NT2/D1 (cell line): Measurements from ENCODE around the gene HAPLN2.

Experiments used
- YY1 ChIP-seq: IDR thresholded peaks from 2 replicates; pipeline ENCODE4 v1.6.1; 2011; ENCODE audit not compliant: insufficient read length, insufficient read depth
- ZNF274 ChIP-seq: IDR thresholded peaks from 2 replicates; pipeline ENCODE4 v1.6.1; 2011; ENCODE audit warnings: mild to moderate bottlenecking, low read depth, low read length

DNA sequence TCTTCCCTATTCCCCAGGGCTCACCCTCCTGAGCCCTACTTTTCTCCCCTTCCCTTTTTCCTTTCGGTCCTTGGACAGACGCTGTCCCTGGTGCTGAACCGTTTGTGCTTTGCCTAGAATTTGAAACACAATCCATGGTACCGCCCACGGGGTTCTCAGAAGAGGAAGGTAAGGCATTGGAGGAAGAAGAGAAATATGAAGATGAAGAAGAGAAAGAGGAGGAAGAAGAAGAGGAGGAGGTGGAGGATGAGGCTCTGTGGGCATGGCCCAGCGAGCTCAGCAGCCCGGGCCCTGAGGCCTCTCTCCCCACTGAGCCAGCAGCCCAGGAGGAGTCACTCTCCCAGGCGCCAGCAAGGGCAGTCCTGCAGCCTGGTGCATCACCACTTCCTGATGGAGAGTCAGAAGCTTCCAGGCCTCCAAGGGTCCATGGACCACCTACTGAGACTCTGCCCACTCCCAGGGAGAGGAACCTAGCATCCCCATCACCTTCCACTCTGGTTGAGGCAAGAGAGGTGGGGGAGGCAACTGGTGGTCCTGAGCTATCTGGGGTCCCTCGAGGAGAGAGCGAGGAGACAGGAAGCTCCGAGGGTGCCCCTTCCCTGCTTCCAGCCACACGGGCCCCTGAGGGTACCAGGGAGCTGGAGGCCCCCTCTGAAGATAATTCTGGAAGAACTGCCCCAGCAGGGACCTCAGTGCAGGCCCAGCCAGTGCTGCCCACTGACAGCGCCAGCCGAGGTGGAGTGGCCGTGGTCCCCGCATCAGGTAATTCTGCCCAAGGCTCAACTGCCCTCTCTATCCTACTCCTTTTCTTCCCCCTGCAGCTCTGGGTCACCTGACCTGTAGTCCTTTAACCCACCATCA is 33.1 kb downstream of the HAPLN2 start:
- TF ChIP-seq ZNF274: no peak
- TF ChIP-seq YY1: no peak
